Activated CD4-positive, CD25-positive, alpha-beta regulatory T cell treated with anti-CD3 and anti-CD28 coated beads, Interleukin-2, amount 50 U/mL, for 16 hours (primary cell): ENCODE measurements around the gene CIBAR2.

Experiments used
- DNase-seq: peaks from one replicate; pipeline ENCODE4 v3.0.0-alpha.2; 2020; ENCODE audit warnings: low read depth, low spot score

The CIBAR2 gene

DNA sequence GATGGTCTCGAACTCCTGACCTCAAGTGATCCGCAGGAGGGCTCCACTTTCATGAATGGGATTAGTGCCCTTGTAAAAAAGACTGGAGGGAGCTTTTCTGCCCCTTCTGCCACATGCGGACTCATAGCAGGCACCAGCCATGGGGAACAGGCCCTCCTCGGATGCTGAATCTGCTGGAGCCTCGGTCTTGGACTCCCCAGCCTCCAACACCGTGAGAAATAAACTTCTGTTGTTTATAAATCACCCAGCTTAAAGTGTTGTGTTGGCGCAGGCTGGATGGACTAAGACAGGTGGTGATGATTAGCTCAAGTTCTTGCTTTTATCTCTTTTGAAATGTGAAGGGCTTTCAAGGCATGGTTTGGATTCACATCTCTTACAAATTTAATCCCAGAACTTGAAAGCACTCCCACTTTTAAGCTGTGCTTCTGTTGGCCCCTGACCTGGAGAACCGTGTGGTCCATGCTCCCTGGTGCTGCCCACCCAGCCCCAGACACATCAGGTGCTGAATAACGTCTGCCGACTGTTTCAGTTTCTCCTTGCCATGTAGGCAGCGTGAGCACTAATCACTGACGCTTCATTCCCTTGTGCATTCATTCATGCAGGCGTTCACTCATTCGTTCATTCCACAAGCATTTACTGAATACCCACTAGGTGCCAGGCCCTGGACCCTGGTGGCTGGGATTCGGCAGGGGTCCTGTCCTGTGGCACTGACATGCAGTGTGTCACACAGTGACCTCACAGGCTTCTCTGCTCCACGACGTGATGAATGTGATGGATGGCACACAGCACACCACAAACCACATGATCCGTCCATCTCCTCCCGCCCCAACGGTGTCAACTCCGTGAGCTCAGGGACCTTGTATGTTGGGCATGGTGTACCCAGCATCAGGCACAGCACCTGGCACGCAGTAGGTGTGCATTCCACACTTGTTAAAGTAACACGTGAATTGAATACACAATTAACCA is 8.9 kb downstream of the CIBAR2 start:
- no peak for DNase-seq

- DNase-seq = no peak
These were observed 10.2 kb downstream of the CIBAR2 start for GRCh38 chr16:85101956-85102630.

DNA sequence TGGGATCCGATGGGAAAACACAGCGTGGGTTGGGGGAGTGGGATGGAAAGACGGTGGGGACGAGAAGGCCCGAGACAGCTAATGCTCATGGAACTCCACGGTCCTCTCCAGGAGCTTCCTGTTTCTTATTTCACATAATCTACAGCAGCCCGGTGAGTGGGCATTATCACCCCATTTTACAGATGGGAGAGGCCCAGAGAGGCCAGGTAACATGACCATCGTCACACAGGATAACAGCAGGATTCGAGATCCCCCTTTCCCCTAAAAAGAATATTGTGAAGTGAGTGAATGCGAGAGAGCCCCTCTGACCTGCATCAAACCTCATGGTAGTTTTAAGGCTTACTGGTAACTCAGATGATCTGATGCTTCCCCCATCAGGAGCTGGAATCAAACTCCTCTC is 12.0 kb downstream of the CIBAR2 start:
- DNase-seq = no peak

DNA sequence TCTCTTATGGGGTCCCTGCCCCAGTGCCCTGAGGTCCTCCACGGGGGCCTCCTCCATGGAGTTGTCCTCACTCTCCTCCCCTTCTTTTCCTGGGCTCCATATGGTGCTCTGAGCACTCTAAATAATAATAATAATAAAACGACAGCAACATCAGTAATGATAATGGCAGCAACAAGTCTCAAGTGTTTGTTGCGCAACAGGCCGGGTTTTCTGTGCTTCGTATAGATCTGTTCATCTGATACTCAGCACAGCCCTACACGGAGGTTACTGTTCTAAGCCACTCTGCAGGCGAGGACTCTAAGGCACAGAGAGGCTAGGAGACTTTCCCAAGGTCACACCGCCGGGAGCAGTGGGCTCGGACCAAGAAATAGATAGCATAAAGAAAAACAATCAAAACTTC is 13.7 kb downstream of the CIBAR2 start:
- no peak for DNase-seq

DNA sequence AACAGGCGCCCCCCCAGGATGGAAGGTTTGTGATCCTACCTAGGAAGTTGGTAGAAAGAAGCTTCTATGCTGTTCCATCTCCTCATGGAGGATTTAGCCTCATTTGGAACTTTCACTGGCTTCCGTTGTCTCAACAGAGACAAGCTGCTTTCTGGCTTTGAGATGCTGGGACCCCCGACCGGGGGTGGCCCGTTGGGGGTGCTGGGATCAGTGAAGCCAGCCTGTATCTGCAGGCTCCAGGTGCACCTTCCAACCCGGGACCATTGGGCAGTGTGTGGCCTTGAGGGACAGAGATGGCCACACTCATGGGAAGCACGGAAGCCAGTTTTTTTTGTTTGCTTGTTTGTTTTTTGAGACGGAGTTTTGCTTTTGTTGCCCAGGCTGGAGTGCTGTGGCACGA is 15.4 kb downstream of the CIBAR2 start:
- DNase-seq = no peak

DNA sequence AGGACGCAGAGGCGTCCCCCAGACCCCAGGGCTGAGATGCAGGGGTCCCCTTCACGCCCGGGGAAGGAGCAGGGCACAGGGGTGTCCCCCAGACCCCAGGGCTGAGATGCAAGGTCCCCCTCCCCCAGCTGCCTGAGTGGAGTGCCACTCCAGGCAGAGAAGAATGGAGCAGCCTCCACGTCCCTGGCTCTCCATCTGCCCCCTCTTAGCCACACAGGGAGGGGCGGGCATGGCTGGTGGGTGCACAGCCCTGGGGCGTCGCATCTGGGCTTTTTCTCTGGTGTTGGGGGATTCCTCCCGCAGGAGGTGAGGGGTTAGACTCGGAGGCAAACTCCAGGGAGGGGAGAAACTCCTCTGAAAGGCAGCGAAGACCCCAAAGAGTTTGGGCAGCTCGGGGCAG is 17.5 kb downstream of the CIBAR2 start:
- no peak for DNase-seq

GRCh38 chr16:85094176-85094805 is 18.0 kb downstream of the CIBAR2 start:
- no peak for DNase-seq

DNA sequence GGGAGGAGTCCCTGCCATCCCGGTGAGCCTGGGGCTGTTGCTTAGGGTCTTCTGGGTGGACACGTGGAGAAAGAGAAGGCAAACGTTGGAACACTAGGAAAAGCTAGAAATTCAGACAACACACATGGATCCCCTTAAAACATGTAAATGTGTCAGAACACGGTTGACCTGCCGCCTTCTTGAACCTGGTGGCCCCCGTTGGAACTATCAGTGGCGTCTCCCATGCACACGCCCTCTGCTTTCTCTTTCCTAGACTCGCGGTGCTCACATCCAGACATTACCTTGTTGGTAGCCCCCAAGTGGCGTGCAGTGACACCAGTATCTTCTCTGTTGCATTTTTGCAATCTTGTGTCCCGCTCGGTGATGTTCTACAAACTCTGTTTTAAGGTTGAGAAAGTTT is 18.6 kb downstream of the CIBAR2 start:
- DNase-seq = no peak

DNA sequence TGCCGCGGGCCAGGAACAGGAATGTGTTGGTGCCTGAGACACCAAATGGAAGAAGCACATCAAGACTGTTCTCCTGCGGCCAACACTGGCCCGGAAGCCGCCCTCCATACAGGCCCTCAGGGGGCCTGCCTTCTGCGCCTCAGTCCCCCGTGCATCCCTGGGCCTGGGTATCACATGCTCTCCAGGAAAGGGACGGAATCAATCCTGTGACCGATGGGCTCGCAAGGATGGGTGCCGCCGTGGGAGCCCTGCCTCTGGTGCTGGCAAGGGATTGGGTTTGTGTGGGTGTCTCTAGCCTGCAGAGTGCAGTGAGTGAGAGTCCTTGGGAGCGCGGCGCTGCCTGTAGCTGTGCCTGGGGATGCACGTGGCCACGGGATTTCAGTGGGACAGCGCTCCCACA is 19.4 kb downstream of the CIBAR2 start:
- no peak for DNase-seq

DNA sequence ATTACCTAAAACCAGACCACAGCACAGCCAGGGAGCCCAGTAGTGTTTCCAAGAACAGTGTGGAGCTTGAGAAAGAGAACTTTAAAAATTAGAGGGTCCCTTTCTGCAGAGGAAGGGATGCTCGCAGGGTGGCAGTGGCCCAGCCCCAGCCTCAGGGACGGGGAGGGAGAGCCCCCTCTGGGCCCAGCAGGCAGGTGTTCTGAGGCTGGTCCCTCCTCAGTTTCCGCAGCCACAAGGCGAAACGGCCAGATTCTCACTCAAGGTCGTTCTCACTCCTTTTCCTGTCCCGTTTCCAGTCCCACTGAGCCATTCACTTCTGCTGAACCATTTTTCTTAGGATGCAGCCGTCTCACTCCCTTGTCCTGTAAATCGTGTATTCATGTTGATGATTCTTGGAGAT is 20.0 kb downstream of the CIBAR2 start:
- no peak for DNase-seq

DNA sequence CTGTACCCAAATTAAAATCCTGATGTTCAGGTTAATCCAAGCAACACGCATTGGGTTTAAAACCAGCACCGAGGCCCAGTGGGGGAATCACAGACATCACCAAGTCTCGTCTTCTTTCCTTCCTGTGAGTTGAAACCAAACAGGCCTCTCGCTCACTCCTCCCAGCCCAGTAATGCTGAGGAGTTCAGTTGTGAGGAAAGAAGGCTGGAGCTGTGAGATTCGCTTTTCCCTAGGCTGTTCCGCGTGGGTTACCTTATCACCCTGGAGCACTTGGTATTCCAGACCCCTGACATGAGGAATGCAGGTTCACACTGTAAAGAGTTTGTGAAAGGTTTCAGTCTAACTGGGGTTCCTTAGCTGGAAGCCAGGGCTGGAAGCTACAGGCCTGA is 20.8 kb downstream of the CIBAR2 start:
- no peak for DNase-seq

DNA sequence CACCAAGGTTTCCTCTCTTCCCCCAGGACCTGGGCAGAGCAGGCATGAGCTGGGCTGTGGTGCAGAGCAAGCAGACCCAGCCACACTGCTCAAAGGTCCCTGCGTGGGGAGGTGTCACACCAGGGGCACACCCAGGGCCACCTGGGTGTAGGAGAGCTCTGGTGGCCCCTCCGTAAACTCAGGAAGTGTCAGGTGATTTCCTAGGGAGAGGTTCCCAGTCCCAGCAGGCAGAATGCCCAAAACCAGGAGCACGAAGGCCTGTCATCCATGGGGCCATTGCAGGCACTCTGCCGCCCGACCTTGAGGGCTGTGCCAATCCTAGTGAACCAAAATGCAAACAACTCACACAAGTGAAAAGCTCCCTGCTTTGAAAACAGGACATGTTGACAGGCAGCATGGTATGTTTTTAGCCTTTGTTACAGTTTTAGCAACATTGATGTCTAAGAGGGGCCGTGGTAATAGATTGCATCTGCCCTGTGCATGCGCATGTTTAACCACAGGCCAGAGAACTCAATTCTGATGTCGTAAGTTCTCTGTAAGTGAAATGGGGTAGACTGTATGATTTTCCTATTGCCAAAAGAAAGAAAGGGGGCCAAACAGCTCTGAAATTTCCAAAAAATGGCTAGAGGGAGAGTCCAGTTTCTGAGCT is 21.3 kb downstream of the CIBAR2 start:
- DNase-seq = no peak

DNA sequence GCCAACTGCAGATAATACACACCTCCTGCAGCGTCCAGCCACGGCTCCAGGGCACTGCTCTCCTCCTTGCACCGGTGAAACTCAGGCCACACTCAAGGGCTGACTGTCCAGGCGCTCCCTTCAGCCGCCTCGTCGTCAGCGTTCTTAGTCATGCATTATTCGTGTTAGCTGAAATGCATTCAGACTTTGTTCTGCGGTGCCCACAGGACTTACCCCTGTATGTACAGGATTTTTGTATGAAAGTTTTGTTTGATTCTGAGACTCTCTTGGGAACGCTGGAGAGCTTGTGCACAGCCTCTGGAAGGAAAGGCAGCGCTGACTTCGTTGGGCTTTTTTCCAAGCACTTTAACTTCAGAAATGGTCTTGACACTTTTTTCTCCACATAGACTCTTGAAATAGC is 22.1 kb downstream of the CIBAR2 start:
- DNase-seq = no peak

DNA sequence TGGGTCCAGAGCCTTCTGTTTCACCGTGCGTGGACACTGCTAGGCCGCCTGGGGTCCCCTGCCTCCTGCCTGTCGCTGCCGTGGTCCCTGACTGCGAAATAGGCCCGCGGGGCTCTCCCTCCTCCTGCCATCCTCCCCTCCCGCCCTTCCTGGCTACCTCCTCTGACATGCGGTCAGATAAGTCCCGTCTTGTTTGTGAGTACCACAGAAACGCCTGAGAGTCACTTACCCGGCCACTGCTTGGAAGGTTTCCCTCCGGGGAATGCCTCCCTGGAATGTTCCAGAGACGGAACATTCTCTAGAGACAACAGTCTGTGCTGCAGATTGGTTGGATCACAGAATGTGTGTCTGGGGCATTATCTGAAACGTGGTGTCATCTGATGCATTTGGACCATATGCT is 22.7 kb downstream of the CIBAR2 start:
- DNase-seq = no peak

DNA sequence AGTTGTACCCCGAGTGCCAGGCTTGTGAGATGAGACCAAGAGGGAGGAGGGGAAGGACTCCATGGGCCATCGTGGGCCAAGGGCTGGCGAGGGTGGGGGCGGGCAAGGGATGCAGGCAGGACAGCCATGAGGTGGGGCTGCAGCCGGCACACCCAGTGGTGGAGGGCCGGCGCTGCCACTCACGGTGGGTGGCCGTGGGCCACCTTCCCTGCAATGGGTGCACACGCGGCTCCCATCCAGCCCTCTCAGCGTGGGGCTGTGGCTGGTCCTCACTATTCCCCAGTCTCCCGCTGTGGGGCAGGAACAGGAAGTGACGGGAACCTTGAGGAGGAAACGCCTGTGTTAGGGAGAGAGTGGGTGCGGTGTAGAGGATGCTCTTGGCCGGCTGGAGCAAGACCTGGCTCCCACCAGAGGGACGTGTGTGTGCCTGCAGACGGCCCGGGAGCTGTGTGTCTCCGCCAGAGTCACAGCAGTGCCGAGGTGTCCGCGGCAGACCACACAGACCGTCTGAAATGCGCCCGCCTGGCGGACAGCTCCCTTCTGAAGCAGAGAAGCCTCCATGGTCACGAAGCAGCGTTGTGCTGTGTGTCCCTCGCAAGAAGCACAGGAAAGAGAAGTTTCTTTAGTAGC is 23.6 kb downstream of the CIBAR2 start:
- no peak for DNase-seq

GRCh38 chr16:85087899-85088569 is 24.2 kb downstream of the CIBAR2 start:
- DNase-seq = no peak

DNA sequence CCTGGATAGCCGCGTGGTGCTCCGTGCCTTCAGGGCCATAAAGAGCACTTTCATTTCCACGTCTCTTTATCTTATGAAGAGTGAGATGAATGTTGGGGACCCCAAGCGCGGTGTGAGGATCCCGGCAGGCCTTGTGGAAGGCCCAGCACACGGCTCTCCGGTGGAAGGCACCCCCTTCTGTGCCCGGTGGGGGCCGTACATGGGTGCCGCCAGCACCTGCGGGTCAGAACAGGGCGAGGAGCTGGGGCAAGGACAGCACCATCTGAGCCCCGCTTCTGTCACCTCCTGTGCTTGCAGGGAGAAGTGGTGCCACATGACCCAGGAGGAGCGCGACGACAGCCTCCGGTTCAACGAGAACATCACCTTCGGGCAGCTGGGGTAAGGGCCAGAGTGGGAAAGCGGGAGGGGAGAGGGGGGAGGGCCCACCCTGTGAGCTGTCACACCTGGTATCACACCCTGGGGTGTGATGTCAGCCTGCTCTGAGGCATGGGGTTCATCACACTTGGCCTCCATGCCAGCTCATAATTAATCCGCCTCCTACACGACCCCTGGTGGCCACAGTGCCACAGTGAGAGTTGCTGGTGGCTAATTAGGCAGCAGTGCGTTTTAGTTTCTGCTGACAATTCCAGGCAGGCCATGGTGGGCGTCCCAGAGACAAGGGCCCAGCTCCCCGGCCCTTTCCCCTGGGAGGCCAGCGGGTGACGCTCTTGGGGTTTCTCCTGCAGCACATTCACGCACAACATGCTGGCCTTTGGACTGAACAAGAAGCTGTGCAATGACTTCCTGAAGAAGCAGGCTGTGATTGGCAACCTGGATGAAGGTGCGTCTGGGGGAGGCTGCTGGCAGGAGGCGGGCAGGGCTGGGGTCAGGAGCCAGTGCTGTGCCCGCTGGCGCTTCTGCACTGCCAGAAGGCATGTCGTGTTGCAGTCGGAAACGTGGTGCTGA is 25.7 kb downstream of the CIBAR2 start:
- peak; percentile 51 for DNase-seq

GRCh38 chr16:85085721-85086120 is 26.6 kb downstream of the CIBAR2 start:
- no peak for DNase-seq

DNA sequence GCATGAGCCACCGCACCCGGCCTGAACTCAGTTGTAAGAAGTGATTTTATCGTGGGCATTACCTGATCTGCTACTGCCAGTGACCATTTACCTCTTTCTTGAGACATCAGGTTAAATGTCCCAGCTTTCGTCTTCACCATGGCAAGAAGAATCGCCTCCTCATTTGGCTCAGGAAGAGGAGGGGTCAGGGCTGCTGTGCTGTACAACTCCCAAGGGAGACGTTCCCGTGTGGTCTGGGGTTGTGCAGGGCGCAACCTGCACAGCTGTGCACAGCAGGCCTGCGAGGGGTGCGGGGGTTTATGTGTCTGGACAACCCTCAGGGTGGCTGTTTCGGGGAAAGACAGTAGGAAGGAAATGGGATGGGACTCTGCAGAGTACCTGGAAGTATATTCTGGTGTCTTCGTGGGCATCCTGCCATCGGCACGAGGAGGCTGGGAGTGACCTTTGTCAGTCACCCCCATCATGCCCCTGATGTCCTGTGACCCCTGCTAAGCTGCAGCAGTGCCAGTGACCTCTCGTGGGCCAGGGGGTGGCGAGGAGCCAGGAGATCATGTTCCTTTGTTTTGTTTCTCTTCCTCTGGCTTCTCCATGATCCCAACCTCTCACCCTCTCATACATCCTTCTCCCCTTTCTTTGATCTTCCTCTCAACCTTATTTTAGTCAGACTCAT is 27.3 kb downstream of the CIBAR2 start:
- DNase-seq = no peak
